HFF-Myc (cell line): Measurements from ENCODE around the gene MBP.
A peak's percentile ranks its signal among the peaks of the same experiment; 100 is the strongest.

ENCODE experiments used
- DNase-seq: peaks from one replicate; pipeline ENCODE4 v3.0.0-alpha.2; 2011; ENCODE audit warnings: low read depth; ENCODE audit errors: extremely low read depth
- H3K4me3 ChIP-seq: replicated peaks from 2 replicates; pipeline ENCODE4 v1.5.1; 2011; ENCODE audit warnings: low read depth, mild to moderate bottlenecking, control low read depth, low read length
- TF ChIP-seq, protein P1 (sequence below): IDR thresholded peaks from 2 replicates; pipeline ENCODE4 v1.5.1; 2012; ENCODE audit warnings: mild to moderate bottlenecking, low read depth, low read length, control low read depth; ENCODE audit errors: missing control alignments

MBP gene

DNA sequence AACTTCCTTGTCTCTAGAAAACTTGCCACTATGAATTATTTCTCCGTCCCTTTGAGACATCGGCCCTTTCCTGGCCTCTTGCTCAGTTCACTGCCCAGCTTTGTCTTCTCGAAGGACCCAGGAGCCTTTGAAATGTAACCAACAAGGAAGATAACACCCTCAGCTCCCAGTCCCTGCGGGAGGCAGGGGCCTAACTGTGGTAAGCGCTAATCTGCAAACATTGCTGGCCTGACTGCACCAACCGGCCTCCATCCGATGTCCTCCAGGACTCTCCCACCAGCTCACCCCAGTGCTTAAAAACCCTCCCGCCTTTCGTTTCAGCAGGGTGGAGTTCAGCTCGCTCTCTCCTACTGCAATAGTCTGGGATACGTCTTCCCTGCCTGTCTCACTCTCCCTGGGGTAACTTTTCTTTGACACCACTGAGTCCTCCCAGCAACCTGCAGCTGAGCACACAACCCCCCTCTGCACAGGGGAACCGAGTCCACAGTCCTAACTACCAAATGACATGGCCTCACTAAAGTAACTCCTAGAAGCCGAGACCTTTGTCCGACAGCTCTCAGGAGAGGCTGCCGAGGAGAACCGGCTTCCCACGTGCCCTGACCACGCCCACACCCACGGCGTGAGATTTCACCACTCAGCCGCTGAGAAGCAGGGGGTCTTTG lies 76.1 kb downstream of the MBP start:
- TF ChIP-seq, protein P1, sequence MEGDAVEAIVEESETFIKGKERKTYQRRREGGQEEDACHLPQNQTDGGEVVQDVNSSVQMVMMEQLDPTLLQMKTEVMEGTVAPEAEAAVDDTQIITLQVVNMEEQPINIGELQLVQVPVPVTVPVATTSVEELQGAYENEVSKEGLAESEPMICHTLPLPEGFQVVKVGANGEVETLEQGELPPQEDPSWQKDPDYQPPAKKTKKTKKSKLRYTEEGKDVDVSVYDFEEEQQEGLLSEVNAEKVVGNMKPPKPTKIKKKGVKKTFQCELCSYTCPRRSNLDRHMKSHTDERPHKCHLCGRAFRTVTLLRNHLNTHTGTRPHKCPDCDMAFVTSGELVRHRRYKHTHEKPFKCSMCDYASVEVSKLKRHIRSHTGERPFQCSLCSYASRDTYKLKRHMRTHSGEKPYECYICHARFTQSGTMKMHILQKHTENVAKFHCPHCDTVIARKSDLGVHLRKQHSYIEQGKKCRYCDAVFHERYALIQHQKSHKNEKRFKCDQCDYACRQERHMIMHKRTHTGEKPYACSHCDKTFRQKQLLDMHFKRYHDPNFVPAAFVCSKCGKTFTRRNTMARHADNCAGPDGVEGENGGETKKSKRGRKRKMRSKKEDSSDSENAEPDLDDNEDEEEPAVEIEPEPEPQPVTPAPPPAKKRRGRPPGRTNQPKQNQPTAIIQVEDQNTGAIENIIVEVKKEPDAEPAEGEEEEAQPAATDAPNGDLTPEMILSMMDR, result no peak
- DNase-seq, result no peak
- no peak overlapping the region for H3K4me3 ChIP-seq

DNA sequence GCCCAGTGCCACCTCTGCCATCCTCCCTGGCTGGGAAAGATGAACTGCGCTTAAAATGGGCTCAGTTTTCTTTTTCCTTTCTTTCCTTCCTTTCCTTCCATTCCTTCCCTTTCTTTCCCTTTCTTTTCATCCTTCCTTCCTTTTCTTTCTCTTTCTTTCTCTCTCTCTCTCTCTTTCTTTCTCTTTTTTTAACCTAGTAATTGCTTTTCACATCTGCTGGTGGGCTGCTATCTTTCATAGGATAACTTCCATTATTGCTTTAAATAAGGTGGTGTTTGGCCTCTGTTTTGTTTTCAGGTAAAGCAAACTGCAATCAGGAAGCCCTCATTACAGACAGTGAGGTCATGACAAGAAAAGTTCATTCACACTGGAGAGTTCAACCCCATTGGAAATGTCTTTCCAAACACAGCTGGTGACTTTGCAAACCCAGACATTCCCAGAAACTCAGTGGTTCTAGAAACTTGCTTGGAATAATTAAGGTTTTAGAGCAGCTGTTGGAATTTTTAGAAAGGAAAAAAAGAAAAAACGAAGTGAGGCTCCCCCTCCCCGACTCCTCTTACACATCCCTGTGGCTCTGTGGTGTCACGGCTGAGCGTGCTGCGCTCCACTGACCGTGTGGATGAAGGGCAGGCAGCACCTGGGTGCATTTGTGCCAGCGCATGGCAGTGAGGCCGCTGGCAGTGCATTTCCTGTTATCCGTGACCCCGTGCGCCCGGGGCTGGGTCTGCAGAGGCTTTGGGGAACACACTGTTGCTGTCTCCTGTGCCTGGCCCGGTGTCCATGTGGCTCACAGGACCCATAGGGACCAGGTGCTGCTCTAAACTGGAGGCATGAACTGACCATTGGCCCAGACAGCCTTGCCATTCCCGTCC lies 76.9 kb downstream of the MBP start:
- TF ChIP-seq, protein P1, result no peak
- DNase-seq, result no peak
- H3K4me3 ChIP-seq, result no peak overlapping the region

DNA sequence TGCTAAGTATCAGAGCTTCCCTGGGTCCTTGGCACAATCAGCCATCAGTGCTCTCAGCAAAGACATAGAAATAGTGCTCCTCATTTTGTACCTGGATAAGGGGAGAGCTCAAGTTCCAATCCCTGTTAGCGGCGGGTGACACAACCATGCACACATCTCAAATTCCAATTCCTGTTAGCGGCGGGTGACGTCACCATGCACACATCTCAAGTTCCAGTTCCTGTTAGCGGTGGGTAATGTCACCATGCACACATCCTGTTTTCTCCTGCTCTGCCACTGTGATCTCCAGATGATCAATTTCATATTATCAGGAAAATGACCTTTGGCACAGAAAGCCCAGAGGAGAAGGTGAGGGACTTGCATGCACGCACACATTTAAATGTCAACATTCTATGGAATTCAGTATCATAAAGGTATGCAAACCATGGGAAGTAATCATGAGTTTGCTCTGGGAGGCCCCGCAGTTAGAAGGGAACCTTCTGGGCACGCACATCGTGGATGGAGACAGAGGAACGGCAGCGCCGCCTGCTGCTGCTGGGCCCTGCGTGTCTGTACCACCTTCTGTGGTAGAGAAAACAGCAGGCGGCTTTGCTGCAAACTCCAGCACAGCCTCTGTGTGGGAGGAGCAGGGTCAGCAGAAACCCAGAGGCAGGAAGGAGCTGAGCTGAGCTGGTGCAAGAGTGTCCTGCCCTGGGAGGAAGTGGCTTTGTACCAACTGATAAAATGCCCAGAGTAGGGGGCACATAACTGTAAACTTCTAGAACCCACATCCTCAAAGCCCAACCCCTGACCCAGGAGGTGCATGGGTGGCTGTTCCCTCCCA lies 77.8 kb downstream of the MBP start:
- peak; percentile 71 for DNase-seq
- H3K4me3 ChIP-seq, result no peak overlapping the region
- TF ChIP-seq, protein P1, result peak; percentile 79

DNA sequence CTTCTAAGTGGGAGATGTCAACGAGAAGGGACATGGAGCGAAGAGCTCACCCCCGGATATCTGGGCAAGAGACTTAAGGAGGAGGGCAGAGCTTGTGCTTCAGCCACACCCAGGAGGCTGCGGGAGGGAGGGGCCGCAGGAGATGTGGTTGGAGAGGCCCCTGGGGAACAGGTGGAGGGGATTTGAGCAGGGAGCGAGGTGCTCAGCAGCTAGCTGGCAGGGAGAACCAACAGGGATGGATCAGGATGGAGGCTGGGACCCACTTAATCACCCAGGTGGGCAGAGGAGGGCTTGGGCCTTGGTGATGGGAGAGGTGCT lies 78.3 kb downstream of the MBP start:
- no peak for DNase-seq
- H3K4me3 ChIP-seq, result no peak overlapping the region
- TF ChIP-seq, protein P1, result no peak

DNA sequence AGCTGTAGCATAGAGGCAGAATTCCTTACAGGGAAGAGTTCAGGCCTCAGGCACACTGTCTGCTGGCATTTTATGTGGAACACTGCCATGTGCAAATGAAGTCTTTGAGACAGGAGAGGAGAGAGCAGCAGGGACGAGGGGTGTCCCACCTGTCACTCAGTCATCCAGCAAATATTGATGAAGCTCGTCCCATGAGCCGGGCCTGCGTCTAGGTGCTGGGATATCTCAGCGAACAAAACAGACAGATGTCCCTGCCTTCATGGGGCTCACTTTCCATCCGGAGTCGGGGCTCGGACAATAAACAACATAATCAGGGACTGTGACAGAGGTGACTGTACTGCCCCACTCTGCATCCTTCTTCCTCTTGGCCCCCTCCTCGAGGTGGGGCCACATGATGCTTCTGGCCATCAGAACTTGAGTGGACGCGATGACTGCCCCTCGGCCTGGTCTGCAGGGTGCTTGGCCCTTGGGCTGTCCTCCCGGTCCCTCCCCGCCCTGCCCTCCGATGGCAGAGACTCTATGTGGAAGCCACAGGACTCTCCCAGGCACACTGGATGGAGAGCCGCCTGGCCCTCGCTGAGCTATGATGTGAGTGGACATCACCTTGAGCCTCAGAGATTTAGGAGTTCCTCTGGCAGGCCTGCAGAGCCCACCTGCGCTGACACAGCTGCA lies 78.8 kb downstream of the MBP start:
- TF ChIP-seq, protein P1, result no peak
- H3K4me3 ChIP-seq, result no peak overlapping the region

DNA sequence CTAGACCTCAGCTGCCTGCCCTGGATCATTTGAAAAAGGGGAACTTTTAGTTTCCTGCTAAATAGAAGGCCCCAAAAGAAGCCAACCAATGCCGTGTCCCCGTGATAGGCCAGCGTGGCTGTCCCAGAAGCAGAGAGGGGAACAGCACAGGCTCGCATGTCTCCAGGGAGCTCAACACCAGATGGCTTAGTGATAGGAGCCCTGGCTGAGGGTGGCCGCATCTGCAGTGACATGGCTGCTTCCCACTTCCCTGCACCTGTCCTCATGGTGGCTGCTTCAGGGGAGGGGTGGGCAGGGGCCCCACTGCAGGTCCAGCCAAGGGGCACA lies 79.6 kb downstream of the MBP start:
- no peak for DNase-seq
- TF ChIP-seq, protein P1, result no peak

More for the DNA sequence above, 78.8 kb downstream of the MBP start:
- DNase-seq, result no peak

More for the DNA sequence above, 79.6 kb downstream of the MBP start:
- no peak overlapping the region for H3K4me3 ChIP-seq
